HepG2 (cell line): ENCODE measurements around the gene SP140L. TPM values are rescaled to one million over a fixed set of nuclear protein-coding genes. Genes with fewer than 3 reads are reported as not detected.

Source experiments
- ATF7 ChIP-seq, 2 experiments: fragments of 450-650 bp in 1 of 2; sonication (generic) in 1 of 2; formaldehyde crosslinking in 1 of 2; IDR thresholded peaks; 2 replicates each; pipeline versions ENCODE4 v1.4.0 to v1.6.1; 2016 to 2020; ENCODE audit warnings: antibody characterized with exemption in 1 of 2, mild to moderate bottlenecking in 1 of 2, missing genetic modification reagents in 1 of 2
- CBX5 ChIP-seq: sonication (generic); formaldehyde crosslinking; IDR thresholded peaks from 2 replicates; pipeline ENCODE4 v1.4.0; 2020; ENCODE audit warnings: missing genetic modification reagents, borderline replicate concordance
- CCAR2 ChIP-seq: fragments of 200-400 bp; formaldehyde crosslinking; optimal IDR thresholded peaks from 2 replicates; pipeline ENCODE3; 2018; ENCODE audit warnings: low read depth, mild to moderate bottlenecking, low read length, moderate library complexity
- CREB1 ChIP-seq, 2 experiments: fragments of 450-650 bp in 1 of 2; IDR thresholded peaks; 2 replicates each; pipeline ENCODE4 v1.6.1; 2016 to 2017; ENCODE audit warnings: control low read depth in 1 of 2, mild to moderate bottlenecking in 1 of 2, missing compliant biosample characterization in 1 of 2, missing genetic modification characterization in 1 of 2
- ESRRA ChIP-seq: sonication (generic); formaldehyde crosslinking; IDR thresholded peaks from 2 replicates; pipeline ENCODE4 v1.5.1; 2020; ENCODE audit warnings: mild to moderate bottlenecking, low read depth, missing genetic modification reagents
- HDAC2 ChIP-seq: sonication (generic); formaldehyde crosslinking; IDR thresholded peaks from 2 replicates; pipeline ENCODE4 v1.4.0; 2020; ENCODE audit warnings: missing genetic modification reagents
- HIVEP1 ChIP-seq: sonication (generic); formaldehyde crosslinking; IDR thresholded peaks from 2 replicates; pipeline ENCODE4 v1.4.0; 2020; ENCODE audit warnings: mild to moderate bottlenecking, missing genetic modification reagents
- MIER3 ChIP-seq: IDR thresholded peaks from 2 replicates; pipeline ENCODE4 v1.6.1; 2016; ENCODE audit warnings: missing compliant biosample characterization, borderline replicate concordance
- MTA1 ChIP-seq: sonication (generic); formaldehyde crosslinking; IDR thresholded peaks from 2 replicates; pipeline ENCODE4 v1.4.0; 2020; ENCODE audit warnings: missing genetic modification reagents, mild to moderate bottlenecking, borderline replicate concordance
- PCBP1 ChIP-seq: fragments of 200-400 bp; formaldehyde crosslinking; IDR thresholded peaks from 2 replicates; pipeline ENCODE4 v1.6.1; 2017; ENCODE audit warnings: mild to moderate bottlenecking, low read depth, low read length, borderline replicate concordance
- PHF20 ChIP-seq: sonication (generic); formaldehyde crosslinking; IDR thresholded peaks from 2 replicates; pipeline ENCODE4 v1.5.0; 2020; ENCODE audit warnings: mild to moderate bottlenecking, missing genetic modification reagents
- POLR2G ChIP-seq: fragments of 200-400 bp; formaldehyde crosslinking; IDR thresholded peaks from 2 replicates; pipeline ENCODE4 v1.6.1; 2018; ENCODE audit warnings: mild to moderate bottlenecking, low read depth, low read length, moderate library complexity
- SAP130 ChIP-seq: IDR thresholded peaks from 2 replicates; pipeline ENCODE4 v1.6.1; 2016; ENCODE audit warnings: low read depth
- THAP9 ChIP-seq: sonication (generic); formaldehyde crosslinking; IDR thresholded peaks from 2 replicates; pipeline ENCODE4; 2020; ENCODE audit warnings: missing genetic modification reagents, mild to moderate bottlenecking, borderline replicate concordance
- YEATS2 ChIP-seq: sonication (generic); formaldehyde crosslinking; IDR thresholded peaks from 2 replicates; pipeline ENCODE4 v1.4.0; 2020; ENCODE audit warnings: missing genetic modification reagents, borderline replicate concordance
- ZNF264 ChIP-seq: sonication (generic); formaldehyde crosslinking; IDR thresholded peaks from 2 replicates; pipeline ENCODE4 v1.4.0; 2020; ENCODE audit warnings: missing genetic modification reagents
- ZNF282 ChIP-seq: fragments of 450-650 bp; IDR thresholded peaks from 2 replicates; pipeline ENCODE4 v1.6.1; 2018; ENCODE audit not compliant: partially characterized antibody
- ZNF451 ChIP-seq: sonication (generic); formaldehyde crosslinking; IDR thresholded peaks from 2 replicates; pipeline ENCODE4 v1.5.0; 2020; ENCODE audit warnings: mild to moderate bottlenecking, missing genetic modification reagents
- ZNF83 ChIP-seq: sonication (generic); formaldehyde crosslinking; IDR thresholded peaks from 2 replicates; pipeline ENCODE4 v1.4.0; 2020; ENCODE audit warnings: missing genetic modification reagents, mild to moderate bottlenecking, borderline replicate concordance
- ZNF839 ChIP-seq: sonication (generic); formaldehyde crosslinking; IDR thresholded peaks from 2 replicates; pipeline ENCODE4 v1.4.0; 2020; ENCODE audit warnings: missing genetic modification reagents, mild to moderate bottlenecking, borderline replicate concordance
- polyA plus RNA-seq, 8 experiments: library from polyadenylated mRNA; depleted of rRNA in 3 of 8; stranded (reverse) in 7 of 8; unstranded in 1 of 8; fragments of >200 nt; fragmentation: Illumina TruSeq in 4 of 8; extraction: Trizol in 4 of 8; gene quantifications; 2 replicates each; pipeline versions ENCODE4 v1.2.1 to v1.2.3, GENCODE V29; 2011 to 2016; ENCODE audit warnings: low read depth in 4 of 8, missing spikeins in 1 of 8, mixed read lengths in 1 of 8; ENCODE audit not compliant: insufficient read depth in 1 of 8
- total RNA-seq, 5 experiments: library from RNA; depleted of rRNA; stranded (reverse); fragments of >200 nt; fragmentation: Illumina TruSeq; extraction: Trizol; gene quantifications; 2 replicates each; pipeline ENCODE4 v1.2.3, GENCODE V29; 2016; ENCODE audit warnings: low read depth in 1 of 5
- TF ChIP-seq, protein P1 (sequence below), 2 experiments: sonication (generic) in 1 of 2; formaldehyde crosslinking in 1 of 2; IDR thresholded peaks; 2 replicates each; pipeline versions ENCODE4 v1.5.1 to v1.6.1; 2011 to 2020; ENCODE audit warnings: borderline replicate concordance in 1 of 2, low read depth in 1 of 2, low read length in 1 of 2, mild to moderate bottlenecking in 1 of 2, missing genetic modification reagents in 1 of 2, moderate library complexity in 1 of 2
- TF ChIP-seq, protein P2 (sequence below): sonication (generic); formaldehyde crosslinking; IDR thresholded peaks from 2 replicates; pipeline ENCODE4 v1.5.1; 2020; ENCODE audit warnings: mild to moderate bottlenecking, missing genetic modification reagents, moderate library complexity

The SP140L gene
- total and polyA plus RNA-seq, 2 of the 13 experiments (the other 11 are each of a cell fraction or from before 2014, with no cell fraction given) = 10.9 to 17.5 TPM

DNA sequence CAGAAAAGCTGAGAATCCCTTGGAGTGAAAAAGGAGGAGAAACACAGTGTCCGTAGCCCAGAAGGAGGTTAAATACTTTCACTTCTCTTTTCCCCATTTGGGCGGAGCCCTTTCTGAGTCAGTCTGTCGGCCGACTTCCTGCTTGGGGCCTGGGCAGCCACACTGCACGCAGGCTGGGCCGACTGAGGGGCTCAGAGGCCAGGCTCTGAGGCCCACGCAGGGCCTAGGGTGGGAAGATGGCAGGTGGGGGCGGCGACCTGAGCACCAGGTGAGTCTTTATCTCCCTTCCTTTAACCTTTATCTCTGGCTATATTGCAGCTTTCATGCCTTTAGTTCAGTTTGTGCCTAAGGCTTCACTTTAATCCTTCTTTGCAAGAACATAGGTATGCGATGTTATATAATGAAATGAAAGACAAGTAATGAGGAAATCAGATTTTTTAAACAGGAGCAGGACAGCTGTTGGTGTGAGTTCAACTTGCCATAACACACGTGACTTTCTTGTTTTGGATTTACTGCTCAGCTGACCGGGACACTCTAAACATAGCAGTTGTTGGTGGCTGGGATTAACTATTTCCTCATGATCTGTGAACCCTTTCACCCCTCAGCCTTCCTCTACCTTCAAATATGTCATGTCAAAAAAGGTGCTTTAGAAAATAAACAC, 89.2 kb downstream of the SP140L start, which contains the start of gene SP100 (continued):
- TF ChIP-seq, protein P1, sequence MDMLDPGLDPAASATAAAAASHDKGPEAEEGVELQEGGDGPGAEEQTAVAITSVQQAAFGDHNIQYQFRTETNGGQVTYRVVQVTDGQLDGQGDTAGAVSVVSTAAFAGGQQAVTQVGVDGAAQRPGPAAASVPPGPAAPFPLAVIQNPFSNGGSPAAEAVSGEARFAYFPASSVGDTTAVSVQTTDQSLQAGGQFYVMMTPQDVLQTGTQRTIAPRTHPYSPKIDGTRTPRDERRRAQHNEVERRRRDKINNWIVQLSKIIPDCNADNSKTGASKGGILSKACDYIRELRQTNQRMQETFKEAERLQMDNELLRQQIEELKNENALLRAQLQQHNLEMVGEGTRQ (IDR thresholded peaks at IDR 0.05; ENCODE audit: low read depth, low read length) = peak; percentile 70
- TF ChIP-seq, protein P1 (CRISPR knock-in tag; IDR thresholded peaks at IDR 0.05; ENCODE audit: borderline replicate concordance) = peak; percentile 75; the same call in 1 of the 2 replicates
- TF ChIP-seq ZNF282 = no peak
- TF ChIP-seq ATF7 (IDR thresholded peaks at IDR 0.05) = no peak
- no peak for TF ChIP-seq ATF7 (CRISPR knock-in tag; IDR thresholded peaks at IDR 0.05)
- 0 out of 2 replicates have a peak, but pooled peaks have one; percentile 69 for TF ChIP-seq ZNF839 (CRISPR knock-in tag)
- TF ChIP-seq MTA1 (CRISPR knock-in tag) = peak; percentile 52; the same call in 1 of the 2 replicates
- no peak for TF ChIP-seq CCAR2
- TF ChIP-seq YEATS2 (CRISPR knock-in tag) = peak; percentile 85
- TF ChIP-seq HDAC2 (CRISPR knock-in tag) = peak; percentile 63
- no peak for TF ChIP-seq ZNF451 (CRISPR knock-in tag)
- peak; percentile 97 for TF ChIP-seq POLR2G
- no peak for TF ChIP-seq CREB1 (IDR thresholded peaks at IDR 0.05)
- TF ChIP-seq CREB1 (CRISPR knock-in tag; IDR thresholded peaks at IDR 0.05) = peak; percentile 39; the same call in 1 of the 2 replicates
- TF ChIP-seq PCBP1 = no peak
- TF ChIP-seq CBX5 (CRISPR knock-in tag) = 0 out of 2 replicates have a peak, but pooled peaks have one; percentile 33
- 0 out of 2 replicates have a peak, but pooled peaks have one; percentile 20 for TF ChIP-seq MIER3 (CRISPR knock-in tag)
- peak; percentile 25; the same call in 1 of the 2 replicates for TF ChIP-seq ZNF83 (CRISPR knock-in tag)
- TF ChIP-seq SAP130 (CRISPR knock-in tag) = peak; percentile 83
- TF ChIP-seq, protein P2, sequence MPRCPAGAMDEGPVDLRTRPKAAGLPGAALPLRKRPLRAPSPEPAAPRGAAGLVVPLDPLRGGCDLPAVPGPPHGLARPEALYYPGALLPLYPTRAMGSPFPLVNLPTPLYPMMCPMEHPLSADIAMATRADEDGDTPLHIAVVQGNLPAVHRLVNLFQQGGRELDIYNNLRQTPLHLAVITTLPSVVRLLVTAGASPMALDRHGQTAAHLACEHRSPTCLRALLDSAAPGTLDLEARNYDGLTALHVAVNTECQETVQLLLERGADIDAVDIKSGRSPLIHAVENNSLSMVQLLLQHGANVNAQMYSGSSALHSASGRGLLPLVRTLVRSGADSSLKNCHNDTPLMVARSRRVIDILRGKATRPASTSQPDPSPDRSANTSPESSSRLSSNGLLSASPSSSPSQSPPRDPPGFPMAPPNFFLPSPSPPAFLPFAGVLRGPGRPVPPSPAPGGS (CRISPR knock-in tag) = no peak
- no peak for TF ChIP-seq HIVEP1 (CRISPR knock-in tag)
- TF ChIP-seq PHF20 (CRISPR knock-in tag) = peak; percentile 86
- TF ChIP-seq ZNF264 (CRISPR knock-in tag) = peak; percentile 58; the same call in 1 of the 2 replicates
- TF ChIP-seq ESRRA (CRISPR knock-in tag) = no peak
- TF ChIP-seq THAP9 (CRISPR knock-in tag) = peak; percentile 77; the same call in 1 of the 2 replicates
